Stomach smooth muscle (tissue), 2 donors: ENCODE data around the gene STUM.

Experiments
- H3K27ac ChIP-seq: one replicate; pipeline ENCODE4 v1.7.0; 2013; ENCODE audit warnings: mild to moderate bottlenecking, low read length, inconsistent platforms
- H3K27me3 ChIP-seq, 2 donors: one replicate each; pipeline ENCODE4 v1.7.0; 2013; ENCODE audit warnings: low read length in 2 of 2; ENCODE audit not compliant: insufficient read depth in 2 of 2, control insufficient read depth in 1 of 2
- H3K36me3 ChIP-seq, 2 donors: one replicate each; pipeline ENCODE4 v1.7.0; 2013; ENCODE audit warnings: low read length in 2 of 2; ENCODE audit not compliant: control insufficient read depth in 2 of 2, insufficient read depth in 2 of 2
- H3K4me1 ChIP-seq: one replicate; pipeline ENCODE4 v1.7.0; 2013; ENCODE audit warnings: low read length; ENCODE audit not compliant: control insufficient read depth, insufficient read depth
- H3K4me3 ChIP-seq, 2 donors: one replicate each; pipeline ENCODE4 v1.7.0; 2013; ENCODE audit warnings: low read length in 2 of 2
- H3K9ac ChIP-seq, 2 donors: one replicate each; pipeline ENCODE4 v1.7.0; 2013; ENCODE audit warnings: low read length in 2 of 2, mild to moderate bottlenecking in 1 of 2
- H3K9me3 ChIP-seq, 2 donors: one replicate each; pipeline ENCODE4 v1.7.0; 2013; ENCODE audit warnings: low read length in 2 of 2; ENCODE audit not compliant: control insufficient read depth in 2 of 2
- donor health status: healthy.
- donor health status: Pancreatic carcinoma.

STUM gene

DNA sequence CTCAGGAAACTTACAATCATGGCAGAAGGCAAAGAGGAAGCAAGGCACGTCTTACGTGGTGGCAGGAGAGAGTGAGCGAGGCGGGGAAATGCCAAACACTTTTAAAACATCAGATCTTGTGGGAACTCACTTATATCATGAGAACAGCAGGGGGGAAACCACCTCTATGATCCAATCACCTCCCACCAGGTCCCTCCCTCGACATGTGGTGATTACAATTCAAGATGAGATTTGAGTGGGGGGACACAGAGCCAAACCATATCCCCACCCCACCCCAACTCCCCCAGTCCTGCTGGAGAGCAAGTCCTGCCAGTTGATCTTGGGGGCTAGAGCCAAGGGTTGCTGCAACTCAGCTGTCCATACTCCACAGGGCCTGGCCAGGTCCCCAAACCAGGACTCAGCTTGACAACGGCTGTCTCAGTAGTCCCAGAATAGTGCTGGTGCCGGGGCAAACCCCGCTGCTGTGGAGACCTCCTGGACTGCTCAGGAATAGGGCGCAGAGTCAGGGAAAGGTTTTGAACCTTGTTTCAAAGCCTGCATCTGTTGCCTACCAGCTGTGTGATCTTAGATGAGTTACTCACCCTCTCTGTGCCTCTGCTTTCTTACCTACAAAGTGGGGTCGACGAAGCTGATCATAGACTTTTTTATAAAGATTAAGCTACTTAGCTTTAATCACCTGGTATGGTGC lies 79.5 kb downstream of the STUM start:
- H3K9me3 ChIP-seq, result no peaks in the 10 kb centered on the region
- peaks cover 42% of the 10 kb centered on the region for H3K4me1 ChIP-seq
- no peaks in the 10 kb centered on the region for H3K27me3 ChIP-seq
- no peak overlapping the region for H3K9ac ChIP-seq
- H3K36me3 ChIP-seq, result peaks cover 3 to 4% of the 10 kb centered on the region in 2 donors
- H3K27ac ChIP-seq, result peak overlapping the region; percentile 66
- no peak overlapping the region for H3K4me3 ChIP-seq

DNA sequence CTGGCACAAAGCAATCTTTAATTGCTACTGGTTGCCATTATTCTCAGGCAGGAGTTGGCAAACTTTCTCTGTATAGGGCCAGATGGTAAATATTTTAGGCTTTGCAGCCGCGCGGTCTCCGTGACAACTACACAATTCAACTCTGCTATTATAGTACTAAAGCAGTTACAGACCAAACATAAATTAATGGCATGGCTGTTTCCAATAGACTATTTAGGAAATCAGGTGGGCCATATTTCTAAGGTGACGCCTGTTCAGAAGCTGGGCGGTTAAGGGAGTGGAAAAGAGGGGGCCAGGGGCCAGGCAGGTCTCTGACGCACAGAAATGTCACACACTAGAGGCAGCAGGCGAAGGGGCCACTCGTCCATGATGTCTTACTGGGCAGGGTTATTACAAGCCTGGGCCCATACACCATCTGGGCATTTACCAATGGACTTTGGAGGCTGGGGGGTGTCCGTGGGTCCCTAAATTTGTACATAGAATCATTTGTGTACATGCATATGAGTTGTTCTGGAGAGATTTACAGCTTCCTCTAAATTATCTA lies 80.1 kb downstream of the STUM start:
- H3K9me3 ChIP-seq, result no peaks in the 10 kb centered on the region
- H3K27me3 ChIP-seq, result no peaks in the 10 kb centered on the region
- H3K4me3 ChIP-seq, result no peak overlapping the region
- peak overlapping the region; percentile 66 for H3K27ac ChIP-seq
- peaks cover 3 to 4% of the 10 kb centered on the region in 2 donors for H3K36me3 ChIP-seq
- H3K9ac ChIP-seq, result no peak overlapping the region
- H3K4me1 ChIP-seq, result peaks cover 48% of the 10 kb centered on the region

DNA sequence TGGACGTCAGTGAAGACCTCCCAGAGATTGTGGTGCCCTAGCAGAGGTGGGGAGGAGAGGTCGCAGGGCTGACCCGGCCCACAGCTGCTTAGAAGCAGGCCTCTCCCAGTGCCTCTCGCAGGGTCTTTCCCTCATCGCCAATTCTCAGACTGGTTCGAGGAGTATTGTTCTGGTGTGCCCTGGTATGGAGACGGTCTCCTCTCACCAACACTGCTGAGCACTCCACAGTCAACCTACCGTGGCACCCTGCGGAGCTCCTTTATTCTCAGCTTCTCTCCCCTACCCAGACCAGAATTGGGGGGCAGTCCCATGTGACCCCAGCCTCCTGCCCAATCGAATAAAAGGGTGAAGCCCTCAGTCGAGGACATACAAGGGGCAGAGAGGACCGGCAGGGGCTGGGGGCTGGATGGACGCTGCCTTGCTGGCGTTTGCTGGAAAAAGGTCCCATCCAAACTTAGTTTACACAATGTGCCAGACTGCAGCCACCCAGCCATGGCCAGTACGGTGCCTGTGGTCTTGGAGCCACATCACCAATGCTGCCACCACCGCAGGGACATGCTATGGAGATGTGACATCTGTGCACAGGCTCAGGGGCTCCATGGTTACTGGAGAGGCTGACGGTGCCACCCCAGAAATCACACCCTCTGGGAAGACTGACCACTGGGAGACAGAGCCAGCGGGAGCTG lies 80.8 kb downstream of the STUM start:
- Histone ChIP-seq H3K36me3 (peaks cover 3 to 6% of the 10 kb centered on the region in 2 donors), H3K4me1 (peaks cover 55% of the 10 kb centered on the region), H3K27me3 (no peaks in the 10 kb centered on the region), H3K27ac (peak overlapping the region; percentile 66), H3K9ac (no peak overlapping the region), H3K4me3 (no peak overlapping the region), H3K9me3 (no peaks in the 10 kb centered on the region)

DNA sequence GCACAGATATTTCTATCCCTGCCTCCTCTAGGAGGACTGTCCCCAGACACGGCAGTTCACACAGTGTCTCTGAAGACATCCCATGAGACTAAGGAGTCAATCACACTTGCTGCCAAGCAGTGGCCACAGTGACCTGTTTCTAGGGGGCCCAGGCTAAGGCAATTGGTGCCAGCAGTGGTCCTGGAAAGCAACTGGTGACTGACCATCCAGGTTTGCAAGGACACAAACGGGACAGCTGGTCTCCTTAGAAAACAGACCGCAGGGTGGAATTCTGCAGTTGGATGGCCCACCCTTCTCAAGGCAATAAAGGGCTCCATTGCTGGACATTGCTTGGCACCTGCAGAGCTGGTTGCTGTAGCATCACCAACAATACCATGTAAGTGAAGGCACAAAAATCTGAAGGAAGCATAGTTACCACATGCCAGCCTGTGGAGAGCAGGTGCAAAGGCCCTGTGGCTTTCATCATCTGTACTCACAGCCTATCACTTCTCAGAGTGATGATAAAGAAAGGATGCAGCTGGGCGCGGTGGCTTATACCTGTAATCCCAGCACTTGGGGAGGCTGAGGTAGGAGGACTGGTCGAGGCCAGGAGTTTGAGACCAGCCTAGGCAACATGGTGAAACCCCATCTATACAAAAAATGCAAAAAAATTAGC lies 81.5 kb downstream of the STUM start:
- Histone ChIP-seq H3K36me3 (peaks cover 7 to 10% of the 10 kb centered on the region in 2 donors), H3K4me1 (peaks cover 62% of the 10 kb centered on the region), H3K9me3 (no peaks in the 10 kb centered on the region), H3K9ac (no peak overlapping the region), H3K4me3 (no peak overlapping the region), H3K27ac (peak overlapping the region; percentile 66), H3K27me3 (no peaks in the 10 kb centered on the region)

DNA sequence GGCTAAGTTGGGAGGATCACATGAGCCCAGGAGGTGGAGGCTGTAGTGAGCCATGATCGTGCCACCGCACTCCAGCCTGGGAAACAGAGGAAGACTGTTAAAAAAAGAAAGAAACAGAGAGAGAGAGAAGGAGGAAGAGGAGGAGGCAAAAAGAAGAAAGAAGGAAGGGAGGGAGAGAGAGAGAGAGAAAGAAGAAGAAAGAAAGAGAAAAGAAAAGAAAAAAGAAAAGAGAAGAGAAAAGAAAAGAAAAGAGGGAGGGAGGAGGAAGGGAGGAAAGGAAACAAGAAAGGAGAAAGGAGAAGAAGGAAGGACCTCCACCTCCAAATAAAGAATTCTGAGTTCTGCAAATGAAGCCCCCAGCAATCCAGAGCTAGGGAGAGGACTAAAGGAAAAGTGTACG lies 82.0 kb downstream of the STUM start:
- Histone ChIP-seq H3K4me3 (no peak overlapping the region), H3K9ac (peak overlapping the region in 1 of 2 donors; percentile 7), H3K36me3 (peaks cover 9 to 10% of the 10 kb centered on the region in 2 donors), H3K9me3 (no peaks in the 10 kb centered on the region), H3K4me1 (peaks cover 65% of the 10 kb centered on the region), H3K27me3 (no peaks in the 10 kb centered on the region), H3K27ac (peak overlapping the region; percentile 82)

DNA sequence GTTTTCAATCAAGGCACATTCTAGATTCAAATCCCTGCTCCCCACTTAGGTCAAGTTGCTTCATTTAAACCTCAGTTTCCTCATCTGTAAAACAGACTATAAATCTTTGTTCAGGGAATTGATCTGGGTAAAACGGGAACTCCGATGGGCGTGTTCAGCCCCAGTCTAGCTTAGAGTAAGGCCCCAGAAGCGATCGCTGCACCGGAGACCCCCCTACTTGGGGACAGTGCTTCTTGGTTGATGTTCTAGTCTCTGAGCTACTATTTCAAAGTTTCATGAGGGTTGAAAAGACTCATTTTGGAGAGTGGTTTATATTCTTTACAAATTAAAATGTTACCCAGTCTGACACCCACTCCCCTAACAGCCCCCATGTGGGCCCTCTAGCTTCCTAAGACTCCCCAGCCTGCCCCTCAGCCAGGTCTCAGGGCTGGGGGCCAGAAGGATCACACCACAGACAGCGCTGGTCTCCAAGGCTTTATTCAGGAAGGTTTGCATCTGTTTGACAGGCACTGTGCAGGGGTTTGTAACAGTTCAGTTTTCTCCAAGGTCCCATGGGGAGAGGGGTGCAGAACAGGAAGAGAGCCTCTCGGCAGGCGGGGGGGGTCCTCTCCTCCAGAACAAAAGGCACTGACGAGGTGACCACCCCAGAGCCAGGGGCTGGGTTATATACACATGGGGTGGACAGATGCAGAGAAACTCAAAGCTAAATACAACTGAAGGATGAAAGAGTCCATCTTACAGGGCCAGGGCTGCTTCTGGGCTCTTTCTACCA lies 82.9 kb downstream of the STUM start:
- Histone ChIP-seq H3K27ac (peak overlapping the region; percentile 82), H3K9me3 (no peaks in the 10 kb centered on the region), H3K27me3 (no peaks in the 10 kb centered on the region), H3K4me1 (peaks cover 64% of the 10 kb centered on the region), H3K9ac (peak overlapping the region; percentile 6 to 7), H3K36me3 (peaks cover 14% of the 10 kb centered on the region in 2 donors), H3K4me3 (no peak overlapping the region)

DNA sequence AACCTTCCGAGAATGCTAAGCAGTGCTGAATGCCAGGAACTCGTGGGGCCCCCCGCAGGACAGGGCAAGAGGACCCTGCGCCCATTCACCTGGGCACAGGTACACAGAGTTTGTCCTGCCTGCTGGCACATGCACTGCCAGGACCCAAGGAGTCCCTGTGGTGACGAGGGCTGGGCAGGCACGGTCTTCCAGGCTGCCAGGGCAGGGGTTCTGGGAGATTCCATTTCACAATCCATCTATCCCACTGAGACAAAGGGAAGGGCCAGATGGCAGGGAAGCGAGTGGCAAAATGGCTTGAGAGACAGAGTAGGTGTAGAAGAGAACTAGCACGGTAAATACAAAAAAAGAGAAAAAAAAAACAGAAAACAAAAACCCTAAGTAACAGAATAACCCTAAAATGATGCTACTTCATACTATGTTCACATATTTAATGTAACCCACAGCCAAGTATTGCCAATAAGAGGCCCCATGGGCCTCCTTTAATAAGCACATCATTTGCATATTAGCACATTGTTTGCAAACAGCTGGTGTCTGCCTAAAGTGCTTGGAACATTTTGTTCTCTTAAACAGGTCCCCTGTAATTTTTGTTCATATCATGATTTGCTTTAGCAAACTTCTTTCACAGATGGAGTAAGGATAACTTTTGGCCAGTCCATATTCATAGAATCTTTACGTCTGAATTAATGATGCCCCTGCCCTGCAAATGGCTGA lies 83.8 kb downstream of the STUM start:
- H3K27me3 ChIP-seq, result no peaks in the 10 kb centered on the region
- peak overlapping the region; percentile 0 to 6 for H3K9ac ChIP-seq
- no peak overlapping the region for H3K4me3 ChIP-seq
- peaks cover 61% of the 10 kb centered on the region for H3K4me1 ChIP-seq
- no peaks in the 10 kb centered on the region for H3K9me3 ChIP-seq
- peaks cover 21 to 23% of the 10 kb centered on the region in 2 donors for H3K36me3 ChIP-seq
- H3K27ac ChIP-seq, result peak overlapping the region; percentile 82

DNA sequence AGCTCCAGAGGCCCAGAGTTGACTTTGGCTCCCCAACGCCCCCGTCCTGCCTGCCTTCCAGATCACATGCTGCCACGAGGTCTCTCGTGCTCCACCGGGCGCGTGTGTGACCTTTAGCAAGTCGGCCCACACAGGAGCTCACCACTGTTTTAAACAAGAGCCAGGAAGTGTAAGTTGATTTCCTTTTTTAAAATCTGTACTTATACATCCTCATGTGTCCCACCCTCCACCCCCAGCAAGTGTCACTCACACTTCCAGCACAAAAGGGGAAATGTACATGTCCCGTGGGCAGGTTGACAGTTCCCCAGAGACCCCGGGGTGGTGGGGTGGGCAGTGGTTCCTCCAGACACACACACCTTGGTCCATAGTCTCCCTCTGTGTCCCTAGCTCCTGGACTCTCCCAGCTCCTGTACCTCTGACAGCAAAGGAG lies 84.4 kb downstream of the STUM start:
- Histone ChIP-seq H3K27me3 (no peaks in the 10 kb centered on the region), H3K36me3 (peaks cover 23% of the 10 kb centered on the region in 2 donors), H3K27ac (peak overlapping the region; percentile 82), H3K9me3 (no peaks in the 10 kb centered on the region), H3K4me1 (peaks cover 66% of the 10 kb centered on the region), H3K4me3 (no peak overlapping the region), H3K9ac (peak overlapping the region; percentile 0 to 29)

DNA sequence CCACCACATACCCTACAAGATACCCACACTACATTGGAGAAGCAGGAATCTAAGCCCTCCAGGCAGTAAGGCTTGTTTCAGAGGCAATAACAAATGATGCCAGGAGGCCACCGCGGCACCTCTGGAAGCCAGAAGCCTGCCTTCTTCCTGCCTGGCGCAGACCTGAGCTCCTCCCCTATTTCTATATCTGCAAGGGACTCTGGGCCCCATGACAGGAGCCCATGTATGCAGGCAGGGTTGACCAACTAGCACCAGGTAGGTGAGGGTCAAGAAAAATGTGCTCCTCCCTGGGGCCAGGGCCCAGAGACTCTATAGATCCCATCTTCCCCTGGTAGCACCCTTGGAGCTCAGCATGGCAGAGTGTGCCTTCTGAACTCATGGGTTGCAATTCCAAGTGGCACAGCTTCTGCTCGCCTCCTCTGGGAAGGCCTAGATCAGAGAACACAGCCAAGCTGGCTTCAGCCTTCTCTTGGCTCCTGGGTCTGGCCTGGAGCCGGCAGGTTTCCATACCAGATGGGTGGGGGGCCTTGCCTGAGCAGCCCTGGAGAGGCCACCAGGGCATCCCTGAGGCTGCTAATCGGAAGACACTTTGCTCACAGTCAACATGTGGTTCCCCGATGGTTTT lies 85.1 kb downstream of the STUM start:
- H3K9me3 ChIP-seq, result no peaks in the 10 kb centered on the region
- H3K9ac ChIP-seq, result peak overlapping the region in 1 of 2 donors; percentile 46
- peak overlapping the region in 1 of 2 donors; percentile 8 for H3K4me3 ChIP-seq
- H3K4me1 ChIP-seq, result peaks cover 66% of the 10 kb centered on the region
- H3K27me3 ChIP-seq, result no peaks in the 10 kb centered on the region
- peak overlapping the region; percentile 82 for H3K27ac ChIP-seq
- peaks cover 23% of the 10 kb centered on the region in 2 donors for H3K36me3 ChIP-seq
